GM21390 (cell line): ENCODE measurements around the gene BABAM2.
"Not testable (repeated sequence)": the region's sequence is repeated elsewhere in the genome, so short reads cannot be mapped to it uniquely, and the experiment has no call there.

Source experiments
- ATAC-seq: cut with Tn5 transposase; IDR thresholded peaks from one replicate; pipeline ENCODE4 v1.9.1; 2021; ENCODE audit not compliant: unreplicated experiment

The BABAM2 gene

GRCh38 chr2:28366496-28367282 is 476.2 kb downstream of the BABAM2 start:
- no peak for ATAC-seq

DNA sequence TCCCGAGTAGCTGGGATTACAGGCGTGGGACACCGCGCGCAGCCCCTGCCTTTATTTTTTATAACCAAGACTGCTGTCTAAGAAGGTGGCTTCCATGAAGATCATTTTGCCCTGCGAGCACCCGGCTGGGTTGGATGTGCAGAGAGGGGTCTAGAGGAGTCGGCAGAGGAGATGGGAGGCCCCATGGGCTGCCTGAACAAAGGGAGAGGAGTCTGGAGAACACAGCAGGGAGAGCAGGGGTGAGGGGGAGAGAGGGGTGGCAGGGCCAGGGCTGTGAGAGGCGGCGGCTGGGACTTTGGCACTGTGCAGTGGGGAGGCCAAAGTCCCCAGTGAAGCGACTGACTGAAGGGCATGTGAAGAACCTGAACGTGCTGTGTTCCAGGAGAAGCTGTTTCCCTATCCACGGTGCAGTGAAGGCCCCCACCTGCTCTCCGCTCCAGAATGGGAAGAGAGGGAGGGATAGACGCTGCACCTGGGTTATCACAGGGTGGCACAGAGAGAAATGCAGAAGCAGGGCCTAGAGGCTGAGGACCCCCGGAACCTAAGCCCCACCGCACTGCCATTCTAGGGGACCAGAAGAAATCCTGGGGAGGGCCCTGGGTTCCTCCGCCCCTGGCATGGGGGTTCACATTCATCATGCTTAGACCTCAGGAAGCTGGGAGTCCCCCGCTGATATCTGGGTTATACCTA is 477.3 kb downstream of the BABAM2 start:
- ATAC-seq, result no peak

GRCh38 chr2:28368357-28368798 is 477.8 kb downstream of the BABAM2 start:
- no peak for ATAC-seq

DNA sequence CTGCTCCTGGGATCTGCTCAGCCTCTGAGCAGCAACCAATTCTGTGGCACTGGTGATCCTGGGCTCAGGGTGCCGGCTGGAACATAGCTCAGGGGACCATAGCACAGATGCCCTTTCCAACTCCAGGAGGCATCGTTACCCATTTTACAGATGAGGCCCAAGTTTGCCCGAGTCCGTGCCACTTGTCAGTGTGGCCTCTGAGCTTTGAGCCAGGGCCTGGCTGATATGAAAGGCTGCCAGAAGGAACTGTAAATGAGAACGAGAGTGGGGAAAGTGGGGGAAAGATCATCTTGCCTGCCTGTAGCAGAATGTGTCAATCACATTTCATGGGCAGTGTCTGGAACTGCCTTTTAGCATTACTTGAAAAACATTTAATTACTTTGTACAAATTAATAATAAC is 478.8 kb downstream of the BABAM2 start:
- ATAC-seq, result no peak

DNA sequence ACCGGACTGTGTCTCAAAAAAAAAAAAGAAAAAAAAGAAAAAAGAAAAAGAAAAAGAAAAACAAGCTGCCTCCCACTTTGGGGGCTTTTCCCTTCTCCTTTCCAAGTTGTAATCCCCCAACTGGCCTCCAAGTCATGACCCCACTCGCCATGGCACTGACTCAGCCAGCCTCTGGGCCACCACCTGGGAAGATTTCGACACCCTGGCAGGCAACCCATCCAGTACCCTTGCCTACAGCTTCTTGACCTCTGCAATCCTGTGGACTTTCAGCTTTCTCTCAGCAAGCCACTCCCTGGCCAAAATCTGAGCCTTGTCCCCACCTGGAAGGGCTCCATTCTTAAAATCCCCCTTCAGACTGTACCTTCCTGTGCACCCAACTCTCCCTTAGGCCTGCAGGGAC is 479.8 kb downstream of the BABAM2 start:
- ATAC-seq, result no peak

GRCh38 chr2:28371728-28372127 is 481.2 kb downstream of the BABAM2 start:
- ATAC-seq, result not testable (repeated sequence)

GRCh38 chr2:28373854-28374253 is 483.3 kb downstream of the BABAM2 start:
- ATAC-seq, result no peak

GRCh38 chr2:28374331-28374730 is 483.8 kb downstream of the BABAM2 start:
- ATAC-seq, result no peak

GRCh38 chr2:28375236-28375635 is 484.7 kb downstream of the BABAM2 start:
- ATAC-seq, result no peak

- ATAC-seq, result no peak
These were observed 485.5 kb downstream of the BABAM2 start for GRCh38 chr2:28375742-28376631.

- no peak for ATAC-seq
These were observed 486.8 kb downstream of the BABAM2 start for GRCh38 chr2:28377195-28377816.

- ATAC-seq, result no peak
These were observed 487.6 kb downstream of the BABAM2 start for GRCh38 chr2:28377984-28378678.

- no peak for ATAC-seq
These were observed 488.4 kb downstream of the BABAM2 start for GRCh38 chr2:28378679-28379584.

DNA sequence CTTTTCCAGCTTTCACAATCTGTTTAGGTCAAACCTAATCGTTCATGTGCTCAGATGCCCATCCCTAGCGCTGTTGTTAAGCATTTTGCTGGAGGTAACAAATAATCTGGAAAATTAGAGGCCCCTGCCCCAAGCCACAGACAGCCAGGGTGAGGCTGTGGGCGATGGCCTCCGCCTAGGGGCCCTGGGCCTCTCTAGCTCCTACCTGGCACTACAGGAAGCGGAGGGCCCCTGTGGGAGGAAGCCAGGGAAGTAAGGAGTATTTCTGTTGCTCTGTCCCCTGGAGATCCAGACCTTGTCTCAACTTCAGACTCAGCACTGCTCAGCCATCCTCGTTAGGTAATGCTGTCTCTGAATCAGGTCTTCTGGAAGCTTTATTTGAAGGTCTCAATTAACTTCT is 489.7 kb downstream of the BABAM2 start:
- no peak for ATAC-seq

GRCh38 chr2:28381225-28382180 is 491.0 kb downstream of the BABAM2 start:
- no peak for ATAC-seq

DNA sequence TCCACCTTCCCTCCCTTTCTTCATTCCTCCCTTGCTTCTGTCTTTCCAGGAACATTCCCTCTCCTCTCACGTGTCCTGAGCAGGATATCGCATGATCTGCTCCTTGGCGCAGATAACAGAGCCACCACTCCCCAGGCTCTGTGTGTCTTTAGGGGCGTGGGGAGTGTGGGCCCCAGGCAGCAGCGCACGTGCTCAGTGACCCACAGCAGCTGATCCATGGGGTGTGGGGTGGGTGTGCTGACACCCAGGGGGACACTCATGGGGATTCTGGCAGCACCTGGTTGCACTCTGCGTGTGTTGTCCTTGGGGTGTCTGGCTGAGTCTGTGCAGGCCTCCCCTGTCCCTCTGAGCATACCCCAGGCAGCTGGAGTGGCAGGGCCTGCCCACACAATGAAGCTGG is 492.2 kb downstream of the BABAM2 start:
- no peak for ATAC-seq

DNA sequence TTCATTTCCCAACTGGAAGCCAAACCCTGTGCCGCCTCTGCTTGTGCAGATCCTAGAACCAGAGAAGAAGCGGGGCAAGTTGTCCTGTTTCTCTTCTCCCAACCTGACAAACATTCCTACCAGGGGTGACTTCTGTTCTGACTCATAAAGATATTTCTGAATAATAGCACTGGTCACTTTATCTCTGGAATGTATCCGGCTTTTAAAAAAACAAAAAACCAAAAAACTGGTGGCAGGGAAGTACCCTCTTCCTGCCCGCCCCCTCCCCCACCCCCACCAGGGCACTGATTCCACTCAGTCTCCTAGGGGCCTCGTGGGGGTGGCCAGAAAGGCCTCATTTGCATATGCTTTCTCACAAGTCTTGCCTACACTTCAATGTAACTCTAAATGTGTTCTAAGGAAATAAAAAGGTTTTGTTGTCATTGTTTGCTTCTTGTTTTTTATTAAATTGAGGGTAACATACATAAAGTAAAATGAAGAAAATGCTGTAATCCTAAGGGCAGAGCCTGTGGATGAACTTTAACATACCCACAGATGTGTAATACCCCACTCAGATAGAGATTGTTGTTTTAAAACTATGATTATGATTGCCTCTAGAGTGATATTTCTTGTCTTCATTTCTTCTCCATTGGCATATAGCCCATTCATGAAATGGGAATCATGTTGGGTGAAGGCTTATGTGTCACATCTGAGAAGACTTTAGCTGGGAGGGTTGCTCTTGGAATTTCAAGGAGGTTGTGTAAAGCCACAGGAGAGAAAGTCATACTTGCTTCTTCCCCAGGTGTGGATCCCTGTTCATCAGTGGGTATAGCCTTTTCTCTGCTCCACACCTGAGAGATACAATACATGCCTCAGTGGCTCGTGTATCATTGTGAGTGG is 496.8 kb downstream of the BABAM2 start:
- ATAC-seq, result no peak
